GM19328 (cell line): ENCODE data around the gene ANKRD33B.
"Not testable (repeated sequence)": the region's sequence is repeated elsewhere in the genome, so short reads cannot be mapped to it uniquely, and the experiment has no call there.

ENCODE experiments used
- ATAC-seq: cut with Tn5 transposase; IDR thresholded peaks from one replicate; pipeline ENCODE4 v1.9.1; 2021; ENCODE audit warnings: mild to moderate bottlenecking, moderate library complexity; ENCODE audit not compliant: unreplicated experiment

ANKRD33B gene

DNA sequence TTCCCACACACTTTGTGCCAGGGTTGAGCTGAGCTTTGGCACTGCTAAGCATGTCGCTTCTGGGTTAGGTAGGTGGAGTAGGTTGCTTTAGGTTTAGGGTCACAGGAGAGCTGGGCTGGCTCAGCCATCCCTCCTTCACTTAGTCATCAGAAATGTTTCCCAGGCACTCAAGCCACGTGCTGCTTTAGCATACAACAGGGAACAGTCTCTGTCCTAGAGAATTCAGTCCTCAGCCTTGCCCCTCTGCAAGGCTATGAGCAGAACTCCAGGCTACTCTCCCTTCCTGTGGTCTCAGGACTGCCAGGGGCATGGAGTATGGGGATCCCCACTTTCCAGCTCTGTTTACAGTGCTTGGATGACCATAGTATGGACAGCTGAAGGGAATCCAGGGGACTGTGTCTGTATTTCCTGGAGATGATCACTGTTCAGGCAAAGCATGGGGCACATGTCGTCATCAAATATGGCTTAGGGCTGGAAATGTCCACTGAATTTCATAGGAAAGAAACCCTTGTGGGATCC lies 7.5 kb upstream of the ANKRD33B start:
- no peak for ATAC-seq

DNA sequence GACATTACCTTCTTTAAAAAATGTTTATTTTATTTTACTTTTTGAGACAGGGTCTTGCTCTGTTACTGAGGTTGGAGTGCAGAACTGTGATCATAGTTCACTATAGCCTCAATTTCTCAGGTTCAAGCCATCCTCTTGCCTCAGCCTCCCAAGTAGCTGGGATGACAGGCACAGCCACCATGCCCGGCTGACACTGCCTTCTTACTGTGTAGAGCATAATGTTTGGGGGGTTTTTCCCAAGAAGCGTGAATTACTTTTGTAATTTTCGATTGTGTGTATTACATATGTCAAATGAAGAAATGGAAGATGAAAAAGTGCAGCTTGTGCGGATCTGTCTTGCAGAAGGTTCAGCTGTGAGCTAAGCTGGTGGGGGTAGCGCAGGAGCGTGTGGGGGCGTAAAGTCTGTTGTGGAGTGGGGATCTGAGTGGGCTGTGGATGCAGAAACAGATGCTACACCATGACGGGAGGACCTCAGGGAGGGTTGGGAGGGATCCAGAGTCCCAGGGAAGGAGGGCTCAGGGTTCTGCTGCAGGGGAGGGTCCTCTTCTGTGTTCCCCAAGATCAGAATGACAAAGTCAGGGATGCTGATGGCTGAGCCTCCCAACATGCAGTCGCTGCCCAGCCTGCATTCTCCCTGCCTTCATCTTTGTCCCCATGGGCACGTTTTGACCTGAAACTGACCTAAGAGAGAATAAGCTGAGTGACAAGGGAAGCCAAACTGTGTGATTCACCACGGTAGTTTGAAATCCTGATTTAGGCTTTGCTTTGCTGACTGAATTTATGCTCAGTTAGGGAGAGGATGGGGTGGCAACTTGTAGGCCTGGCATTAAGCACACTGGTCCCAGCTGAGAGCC lies 6.8 kb upstream of the ANKRD33B start:
- ATAC-seq: no peak

DNA sequence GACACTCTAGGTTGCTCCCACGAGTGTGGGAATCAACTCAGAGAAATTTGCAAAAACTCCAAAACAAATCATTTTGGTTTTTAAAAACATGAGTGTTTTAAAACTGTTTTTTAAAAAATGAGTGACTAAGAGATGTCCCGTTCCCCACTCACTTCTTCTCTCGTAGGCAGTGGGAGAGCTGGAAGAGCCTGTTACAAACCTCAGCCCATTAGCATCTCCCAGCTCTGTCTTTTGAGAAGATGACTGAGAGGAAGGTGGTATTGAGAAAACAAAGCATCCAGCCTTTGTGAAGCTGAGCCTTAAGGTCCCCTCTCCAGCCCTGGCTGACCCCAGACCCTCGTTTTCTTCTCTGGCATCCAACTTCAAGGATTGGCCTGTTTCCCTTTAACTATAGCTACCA lies 4.7 kb upstream of the ANKRD33B start:
- no peak for ATAC-seq

DNA sequence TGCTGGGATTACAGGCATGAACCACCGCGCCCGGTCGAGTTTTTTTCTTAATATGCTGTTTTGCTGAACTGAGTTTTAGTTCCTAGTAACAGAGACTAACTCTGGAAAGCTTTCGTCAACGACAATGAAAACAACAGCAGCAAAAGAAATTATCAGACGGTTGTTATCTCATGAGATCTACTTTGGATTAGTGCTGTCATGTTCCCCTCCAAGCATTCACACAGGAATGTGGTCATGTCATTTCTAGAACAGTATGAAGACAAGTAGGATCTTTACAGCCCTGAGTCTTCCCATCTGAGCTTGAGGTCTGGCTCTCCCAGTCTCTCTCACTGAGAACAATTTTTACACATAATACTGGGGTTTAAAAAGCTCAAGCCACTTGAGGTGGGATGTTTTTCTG lies 4.0 kb upstream of the ANKRD33B start:
- no peak for ATAC-seq

DNA sequence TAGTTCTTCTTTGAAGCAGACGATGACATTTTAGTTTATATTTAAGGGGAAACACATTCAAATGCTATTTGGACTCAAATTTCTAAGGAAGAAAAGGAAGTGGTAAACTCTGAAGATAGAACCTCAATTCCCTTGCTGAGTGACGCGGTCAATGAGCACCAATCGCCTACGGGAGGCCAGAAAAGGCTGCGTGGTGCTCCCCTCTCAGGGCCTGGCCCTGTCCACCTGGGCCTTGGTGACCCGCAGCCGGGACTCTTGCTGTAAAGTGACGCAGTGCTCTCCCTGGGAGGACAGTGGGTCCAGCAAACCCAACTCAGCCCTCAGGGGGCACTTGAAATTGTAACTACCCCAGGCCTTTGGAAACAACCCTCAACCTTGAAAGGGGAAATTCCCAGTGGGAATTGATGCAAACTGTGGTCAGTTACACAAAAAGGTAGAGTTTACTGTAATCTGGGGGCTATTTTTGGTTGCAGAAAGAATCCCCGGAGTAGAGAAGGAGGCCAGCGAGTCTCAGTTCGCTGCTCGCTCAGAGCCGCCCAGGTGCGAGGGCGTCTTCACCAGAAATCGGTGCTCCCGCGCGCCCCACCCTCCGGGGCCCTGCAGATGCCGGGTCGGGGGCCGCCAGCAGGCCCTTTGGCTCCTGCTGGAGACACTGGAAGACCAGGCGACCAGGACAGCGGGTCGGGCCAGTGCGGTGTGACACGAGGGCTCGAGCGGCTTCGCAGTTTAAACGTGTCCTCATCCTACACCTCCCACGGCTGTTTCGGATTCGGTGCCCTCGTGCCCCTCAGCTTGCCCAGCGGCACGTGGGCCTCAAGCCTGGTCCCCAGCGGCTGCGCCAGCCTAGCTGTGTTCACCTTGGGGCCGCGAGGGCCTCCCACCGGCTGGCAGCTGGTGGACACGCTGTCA lies 1.4 kb upstream of the ANKRD33B start:
- ATAC-seq: peak; percentile 23

DNA sequence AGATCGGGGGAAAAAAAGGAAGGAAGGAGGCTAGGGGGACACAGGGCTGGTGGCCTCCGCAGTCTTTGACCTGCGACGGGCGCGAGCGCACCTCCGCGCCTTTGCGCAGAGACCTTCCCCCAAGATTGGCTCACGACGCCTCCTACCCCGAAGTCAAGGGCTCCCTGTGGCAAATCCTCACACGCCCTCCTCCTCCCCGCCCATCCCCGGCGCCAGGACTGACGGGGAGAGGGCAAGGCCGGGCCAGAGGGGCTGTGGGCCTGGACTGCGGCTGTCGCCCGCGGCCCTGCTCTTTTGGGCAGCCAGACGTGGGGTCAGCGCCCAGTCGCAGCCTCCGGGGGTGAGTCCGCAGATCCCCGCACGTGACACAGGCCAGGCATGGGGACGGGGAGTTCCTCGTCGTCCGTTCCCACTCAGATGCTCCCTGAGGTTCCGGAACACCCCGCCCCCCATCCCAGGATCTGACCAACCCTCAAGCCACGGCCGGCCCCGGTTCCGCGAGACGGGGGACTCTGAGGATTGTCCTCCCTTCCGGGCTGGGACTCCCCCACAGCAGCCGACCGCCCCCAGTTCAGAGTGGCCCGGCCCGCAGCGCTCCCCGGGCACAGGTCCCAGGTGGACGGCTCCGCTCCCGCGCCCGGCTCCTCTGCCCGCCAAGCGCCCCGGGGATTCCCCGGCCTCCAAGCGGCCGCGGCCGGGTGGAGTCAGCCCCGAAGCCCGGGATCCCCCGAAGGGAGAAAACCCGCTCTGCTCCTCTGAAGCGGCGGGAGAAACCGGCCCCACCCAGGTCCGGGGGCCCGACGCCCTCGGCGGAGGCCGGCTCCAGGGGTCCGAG lies 543 bp upstream of the ANKRD33B start:
- peak; percentile 17 for ATAC-seq

DNA sequence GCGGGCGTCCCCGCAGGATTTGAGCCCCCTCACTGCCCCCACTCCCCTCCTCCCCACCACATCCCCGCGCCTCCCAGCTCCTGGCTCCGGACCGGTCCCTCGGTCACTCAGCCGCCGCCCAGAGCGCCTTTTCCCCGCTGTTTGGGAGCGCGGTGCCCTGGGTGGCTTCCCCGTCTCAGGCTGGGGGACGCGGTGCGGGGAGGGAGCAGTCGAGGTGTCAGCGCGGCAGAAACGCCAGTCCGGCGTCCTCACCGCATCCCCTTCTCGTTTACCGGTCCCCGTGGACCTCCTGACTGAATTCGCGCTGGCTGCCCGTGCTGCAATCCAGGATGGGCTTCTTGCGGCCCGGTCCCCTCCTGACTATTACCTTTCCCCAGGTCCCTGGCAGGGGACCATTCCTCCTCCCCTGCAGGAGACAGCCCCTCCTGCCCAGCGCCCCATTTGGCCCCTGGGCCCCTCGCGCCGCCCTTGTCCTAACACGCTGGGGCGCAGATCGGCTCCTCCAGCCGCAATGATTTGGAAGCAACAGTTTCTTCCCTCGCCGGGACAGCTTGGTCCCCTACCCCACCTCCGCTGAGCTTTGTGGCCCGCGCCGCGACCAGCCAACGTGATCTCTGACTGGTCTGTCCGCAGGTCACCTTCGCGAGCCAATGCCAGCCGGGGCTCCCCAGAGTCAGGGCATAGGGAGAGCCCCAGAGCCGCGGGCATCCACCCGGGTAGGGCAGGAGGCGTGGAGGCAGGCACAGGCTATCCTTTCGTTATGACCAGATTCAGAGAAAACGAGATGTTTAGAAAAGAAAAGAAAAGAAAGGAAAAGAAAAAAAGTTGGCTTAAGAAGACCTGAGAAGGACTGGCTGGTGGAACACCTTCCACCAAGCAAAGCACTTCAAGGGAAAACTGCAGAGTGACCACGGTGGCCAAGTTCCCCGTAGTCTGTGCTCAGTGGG lies 1.2 kb downstream of the ANKRD33B start:
- no peak for ATAC-seq

DNA sequence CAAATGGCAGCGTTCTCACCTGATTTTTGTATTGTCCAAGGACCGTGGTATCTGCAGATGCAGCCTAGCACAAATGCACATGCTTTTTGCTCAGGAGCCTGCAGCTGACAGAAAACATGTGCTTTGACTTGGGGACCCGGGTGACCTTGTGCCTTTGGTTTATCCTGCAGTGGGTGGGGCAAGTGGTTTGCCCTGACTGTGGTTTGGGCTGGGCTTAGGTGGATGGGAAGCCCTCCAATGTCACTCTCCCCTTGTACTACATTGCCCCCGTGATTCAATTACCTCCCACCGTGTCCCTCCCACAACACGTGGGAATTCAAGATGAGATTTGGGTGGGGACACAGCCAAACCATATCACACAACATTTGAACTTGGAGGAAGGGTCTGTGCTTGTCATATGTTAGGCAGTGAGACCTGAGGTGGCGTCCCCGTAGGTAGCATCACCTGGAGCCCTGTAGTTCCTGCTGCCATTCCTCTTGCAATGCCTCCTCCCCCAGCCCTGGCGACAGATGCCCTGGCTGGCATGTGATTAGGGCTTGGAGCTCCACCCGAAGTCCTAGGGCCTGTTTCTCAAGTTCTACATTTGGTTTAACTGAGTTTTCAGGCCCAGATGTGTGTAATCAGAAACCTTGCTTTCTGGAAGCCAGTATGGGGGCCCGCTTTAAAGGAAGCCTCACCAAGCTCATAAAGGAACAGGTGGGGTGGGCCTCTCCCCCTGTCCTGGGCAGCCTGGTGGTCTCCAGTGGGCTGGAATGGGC lies 2.1 kb downstream of the ANKRD33B start:
- no peak for ATAC-seq

DNA sequence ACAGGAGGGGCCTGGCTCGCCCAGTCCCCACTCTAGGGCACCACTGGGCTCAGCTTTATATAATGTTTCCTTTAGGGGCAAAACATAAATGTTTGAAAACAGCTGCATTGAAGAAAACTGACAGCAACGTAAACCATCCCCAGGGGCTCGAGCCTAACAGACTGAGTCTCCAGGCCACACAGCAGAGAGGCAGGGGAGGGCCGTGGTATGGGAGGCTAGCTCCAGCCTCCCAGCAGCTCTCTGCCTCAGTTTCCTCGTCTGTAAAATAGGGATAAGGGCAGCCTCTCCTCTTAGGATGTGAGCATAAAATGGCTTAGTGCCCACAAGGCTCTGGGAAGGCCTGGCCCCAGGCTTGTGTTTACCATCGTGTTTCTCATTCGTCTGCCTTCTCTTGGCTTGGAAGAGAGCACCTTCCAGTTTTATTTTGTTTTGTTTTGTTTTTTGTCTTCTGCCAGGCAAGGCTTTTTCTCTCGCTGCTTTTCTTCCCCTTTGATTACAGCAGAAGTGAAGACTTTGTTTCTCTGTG lies 2.7 kb downstream of the ANKRD33B start:
- ATAC-seq: no peak

DNA sequence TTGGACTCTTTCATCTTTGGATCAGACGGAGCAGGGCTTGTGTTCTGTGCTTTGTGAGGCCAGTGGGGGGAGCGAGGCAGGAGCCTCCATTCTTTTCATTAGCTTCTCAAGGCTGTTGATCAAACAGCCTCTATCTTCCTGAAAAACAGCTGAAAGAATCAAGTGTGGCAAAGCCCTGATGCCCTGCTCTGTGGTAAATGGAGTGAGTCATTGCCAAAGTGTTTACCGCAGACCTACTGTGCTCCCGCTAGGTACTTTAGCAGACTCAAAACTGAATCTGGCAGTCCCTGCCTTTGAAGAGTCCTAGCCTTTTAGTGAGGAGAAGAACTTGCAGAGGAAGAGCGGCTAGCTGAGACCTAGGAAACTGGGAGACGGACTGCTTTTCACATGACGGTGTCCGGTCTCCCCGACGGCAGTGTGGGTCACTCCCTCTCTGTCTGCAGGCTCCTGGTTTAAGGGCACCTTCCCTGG lies 3.3 kb downstream of the ANKRD33B start:
- no peak for ATAC-seq

DNA sequence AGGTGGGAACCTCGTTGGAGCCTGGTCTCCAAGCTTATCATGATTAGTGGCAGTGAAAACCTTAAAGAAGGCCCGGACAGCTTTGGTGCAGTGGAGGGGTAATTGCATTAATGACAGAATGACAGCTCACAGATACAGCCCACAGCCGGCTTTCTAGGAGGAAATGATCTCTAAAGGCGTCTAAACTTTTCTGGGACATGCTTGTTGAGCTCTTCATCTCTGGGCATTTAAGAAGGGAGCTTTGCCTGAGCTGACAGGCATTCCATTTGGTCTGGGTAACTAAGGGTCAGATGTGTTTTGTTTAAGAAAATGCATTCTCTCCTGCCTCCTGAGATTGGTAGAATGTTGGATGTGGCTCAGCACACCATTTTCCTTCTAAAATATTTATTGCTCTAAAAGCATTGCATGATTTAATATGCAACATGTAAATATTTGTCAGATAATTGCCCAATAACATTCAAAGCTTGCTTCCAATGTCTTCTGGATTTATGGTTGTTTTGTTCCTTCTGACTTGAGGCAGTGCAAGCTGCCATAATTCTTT lies 4.0 kb downstream of the ANKRD33B start:
- ATAC-seq: no peak

DNA sequence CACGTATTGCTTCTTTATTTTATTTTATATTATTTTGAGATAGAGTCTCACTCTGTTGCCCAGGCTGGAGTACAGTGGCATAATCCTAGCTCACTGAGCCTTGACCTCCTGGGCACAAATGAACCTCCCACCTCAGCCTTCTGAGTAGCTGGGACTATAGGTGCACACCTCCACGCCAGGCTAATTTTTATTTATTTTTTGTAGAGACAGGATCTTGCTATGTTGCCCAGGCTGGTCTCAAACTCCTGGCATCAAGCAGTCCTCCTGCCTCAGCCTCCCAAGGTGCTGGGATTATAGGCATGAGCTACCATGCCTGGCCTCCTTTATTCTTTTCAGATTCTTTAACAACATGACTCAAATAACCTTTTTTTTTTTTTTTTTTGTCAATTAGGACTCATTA lies 6.7 kb downstream of the ANKRD33B start:
- not testable (repeated sequence) for ATAC-seq

DNA sequence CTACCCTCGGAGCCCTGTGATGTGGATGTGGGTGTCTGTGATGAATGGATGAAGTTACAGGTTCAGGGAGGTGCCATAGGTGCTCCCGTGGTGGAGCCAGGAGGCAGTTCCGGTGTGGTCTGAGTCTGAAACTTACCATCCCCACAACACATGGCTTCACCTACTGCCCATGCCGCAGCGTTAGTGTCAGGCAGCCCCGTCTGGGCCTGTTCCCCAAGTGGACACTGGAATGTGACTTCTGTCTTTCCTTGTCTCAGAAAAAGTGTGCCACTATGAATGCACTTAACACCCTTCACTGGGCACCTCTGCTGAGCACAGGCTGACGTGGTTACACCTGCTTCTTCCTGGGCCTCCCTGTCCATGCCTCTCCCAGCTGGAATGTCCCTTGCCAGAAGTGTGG lies 8.6 kb downstream of the ANKRD33B start:
- no peak for ATAC-seq

DNA sequence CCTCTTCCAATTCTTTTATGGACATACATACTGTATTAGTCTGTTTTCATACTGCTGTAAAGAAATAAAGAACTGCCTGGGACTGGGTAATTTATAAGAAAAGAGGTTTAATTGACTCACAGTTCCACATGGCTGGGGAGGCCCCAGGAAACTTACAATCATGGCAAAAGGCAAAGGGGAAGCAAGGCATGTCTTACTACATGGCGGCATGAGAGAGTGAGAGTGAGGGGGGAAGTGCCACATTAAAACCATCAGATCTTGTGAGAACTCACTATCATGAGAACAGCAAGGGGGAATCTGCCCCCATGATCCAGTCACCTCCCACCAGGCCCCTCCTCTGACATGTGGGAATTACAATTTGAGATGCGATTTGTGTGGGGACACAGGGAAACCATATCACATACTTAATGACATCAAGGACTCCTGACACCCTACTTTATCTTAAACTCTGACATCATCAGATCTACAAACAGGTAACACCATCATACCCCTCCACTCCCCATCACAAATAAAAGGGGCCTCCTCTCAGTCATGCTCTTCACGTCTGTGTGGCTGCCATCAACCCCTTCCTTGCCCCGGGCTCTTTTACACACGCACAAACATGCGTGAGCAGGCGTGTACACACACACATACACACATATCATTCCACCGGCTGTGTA lies 9.7 kb downstream of the ANKRD33B start:
- no peak for ATAC-seq

DNA sequence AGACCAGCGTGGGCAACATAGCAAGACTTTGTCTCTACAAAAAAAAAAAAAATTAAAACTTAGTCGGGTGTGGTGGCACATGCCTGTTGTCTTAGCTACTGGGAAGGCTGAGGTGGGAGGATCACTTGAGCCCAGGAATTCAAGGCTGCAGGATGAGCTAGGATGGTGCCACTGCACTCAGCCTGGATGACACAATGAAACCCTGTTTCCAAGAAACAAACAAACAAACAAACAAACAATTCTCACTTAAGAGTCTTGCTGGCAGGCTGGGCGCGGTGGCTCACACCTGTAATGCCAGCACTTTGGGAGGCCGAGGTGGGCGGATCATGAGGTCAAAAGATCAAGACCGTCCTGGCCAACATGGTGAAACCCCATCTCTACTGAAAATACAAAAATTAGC lies 11.0 kb downstream of the ANKRD33B start:
- not testable (repeated sequence) for ATAC-seq

DNA sequence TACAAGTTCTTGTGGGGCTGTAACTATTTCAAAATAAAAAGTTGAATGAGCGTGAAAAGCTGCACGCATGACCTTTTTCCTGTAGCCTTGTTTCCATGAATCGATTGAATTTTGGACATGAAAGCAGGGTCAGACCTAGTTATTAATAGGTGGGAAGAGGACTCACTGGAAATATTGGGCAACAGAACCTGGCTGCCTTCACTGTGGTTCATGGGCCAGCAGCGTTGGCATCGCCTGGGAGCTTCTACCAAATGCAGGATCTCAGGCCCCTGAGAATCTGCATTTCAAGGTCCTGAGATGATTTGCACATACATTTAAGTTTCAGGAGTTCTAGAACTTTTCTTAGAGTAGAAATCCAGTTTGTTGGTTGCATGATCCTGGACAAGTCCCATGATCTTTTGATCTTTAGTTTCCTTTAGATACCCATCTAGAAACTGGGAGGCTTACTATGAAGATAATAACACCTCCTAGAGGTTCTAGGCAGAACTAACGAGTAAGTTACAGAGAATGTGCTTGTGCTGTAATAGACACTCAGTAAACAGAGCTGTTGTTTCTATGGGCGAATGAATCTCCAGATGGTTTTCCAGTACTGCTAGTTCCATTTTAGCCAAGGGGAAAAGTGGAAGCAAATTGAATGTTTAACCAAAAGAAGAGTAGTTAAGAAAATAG lies 12.4 kb downstream of the ANKRD33B start:
- no peak for ATAC-seq

DNA sequence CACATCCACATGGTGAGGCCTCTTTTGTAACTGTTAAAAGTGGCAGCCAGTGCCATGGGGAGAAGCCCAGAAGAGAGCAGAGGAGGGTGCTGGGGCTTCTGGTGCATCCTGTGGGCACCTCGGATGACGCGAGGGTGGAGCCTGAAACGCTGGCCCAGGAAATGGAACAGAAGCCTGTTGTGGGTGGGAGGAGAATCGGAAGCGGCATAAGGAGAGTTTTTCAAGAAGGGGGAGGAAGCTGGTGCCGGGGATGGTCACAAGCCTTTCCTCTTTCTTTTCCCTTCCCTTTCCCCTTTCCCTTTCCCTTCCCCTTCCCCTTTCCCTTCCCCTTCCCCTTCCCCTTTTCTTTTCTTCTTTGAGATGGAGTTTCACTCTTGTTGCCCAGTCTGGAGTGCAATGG lies 12.9 kb downstream of the ANKRD33B start:
- ATAC-seq: no peak
